ENCODE measurements around the gene GUF1. TPM values are rescaled to one million over a fixed set of nuclear protein-coding genes. Genes with fewer than 3 reads are reported as not detected.

GUF1 gene
- total and polyA plus RNA-seq, 2 of the 13 experiments (the other 11 are each of a cell fraction or from before 2014, with no cell fraction given) = 10.3 to 24.6 TPM

DNA sequence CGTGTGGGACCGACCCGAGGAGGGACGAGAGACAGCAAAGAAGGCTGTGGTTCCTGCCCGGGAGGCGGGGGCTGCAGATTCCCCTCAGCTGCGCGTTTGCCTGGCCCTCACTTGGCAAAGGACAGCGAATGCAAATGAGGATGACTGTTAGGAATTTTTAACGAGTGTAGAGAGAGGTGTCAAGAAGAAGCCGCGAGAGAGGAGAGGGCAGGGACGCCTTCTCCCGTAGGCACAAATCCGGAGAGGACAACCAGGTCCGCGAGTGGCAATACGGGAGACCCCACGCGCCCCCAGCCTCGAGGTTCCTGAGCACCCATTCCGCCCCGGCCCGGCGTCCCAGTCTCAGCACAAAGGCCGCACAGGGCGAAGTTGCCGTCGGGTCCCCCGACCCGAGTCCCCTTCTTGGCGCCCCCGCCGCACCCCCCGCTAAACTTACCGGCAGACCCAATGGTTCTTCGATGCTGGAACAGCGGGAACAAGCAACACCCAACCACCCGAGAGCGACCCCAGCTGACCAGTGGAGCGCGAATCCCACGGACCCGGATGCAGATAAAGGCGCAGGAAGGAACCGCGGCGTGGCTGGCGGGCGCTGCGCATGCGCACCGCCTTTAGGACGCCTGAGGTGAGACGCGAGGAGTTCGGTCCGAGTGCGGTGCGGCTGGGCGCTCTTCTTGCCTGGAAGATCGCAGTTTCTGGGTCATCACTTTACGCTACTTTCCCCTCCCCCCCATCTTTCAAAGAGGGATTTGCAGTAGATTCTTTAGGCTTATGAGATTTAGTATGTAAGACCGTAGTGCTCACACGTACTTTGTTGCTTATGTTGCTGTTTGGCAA, 48.0 kb downstream of the GUF1 start, which contains the start of gene GNPDA2 (continued):
- TF ChIP-seq, protein P1, sequence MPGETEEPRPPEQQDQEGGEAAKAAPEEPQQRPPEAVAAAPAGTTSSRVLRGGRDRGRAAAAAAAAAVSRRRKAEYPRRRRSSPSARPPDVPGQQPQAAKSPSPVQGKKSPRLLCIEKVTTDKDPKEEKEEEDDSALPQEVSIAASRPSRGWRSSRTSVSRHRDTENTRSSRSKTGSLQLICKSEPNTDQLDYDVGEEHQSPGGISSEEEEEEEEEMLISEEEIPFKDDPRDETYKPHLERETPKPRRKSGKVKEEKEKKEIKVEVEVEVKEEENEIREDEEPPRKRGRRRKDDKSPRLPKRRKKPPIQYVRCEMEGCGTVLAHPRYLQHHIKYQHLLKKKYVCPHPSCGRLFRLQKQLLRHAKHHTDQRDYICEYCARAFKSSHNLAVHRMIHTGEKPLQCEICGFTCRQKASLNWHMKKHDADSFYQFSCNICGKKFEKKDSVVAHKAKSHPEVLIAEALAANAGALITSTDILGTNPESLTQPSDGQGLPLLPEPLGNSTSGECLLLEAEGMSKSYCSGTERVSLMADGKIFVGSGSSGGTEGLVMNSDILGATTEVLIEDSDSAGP (CRISPR knock-in tag; IDR thresholded peaks at IDR 0.05; ENCODE audit: borderline replicate concordance) = peak; percentile 79
- TF ChIP-seq, protein P2, sequence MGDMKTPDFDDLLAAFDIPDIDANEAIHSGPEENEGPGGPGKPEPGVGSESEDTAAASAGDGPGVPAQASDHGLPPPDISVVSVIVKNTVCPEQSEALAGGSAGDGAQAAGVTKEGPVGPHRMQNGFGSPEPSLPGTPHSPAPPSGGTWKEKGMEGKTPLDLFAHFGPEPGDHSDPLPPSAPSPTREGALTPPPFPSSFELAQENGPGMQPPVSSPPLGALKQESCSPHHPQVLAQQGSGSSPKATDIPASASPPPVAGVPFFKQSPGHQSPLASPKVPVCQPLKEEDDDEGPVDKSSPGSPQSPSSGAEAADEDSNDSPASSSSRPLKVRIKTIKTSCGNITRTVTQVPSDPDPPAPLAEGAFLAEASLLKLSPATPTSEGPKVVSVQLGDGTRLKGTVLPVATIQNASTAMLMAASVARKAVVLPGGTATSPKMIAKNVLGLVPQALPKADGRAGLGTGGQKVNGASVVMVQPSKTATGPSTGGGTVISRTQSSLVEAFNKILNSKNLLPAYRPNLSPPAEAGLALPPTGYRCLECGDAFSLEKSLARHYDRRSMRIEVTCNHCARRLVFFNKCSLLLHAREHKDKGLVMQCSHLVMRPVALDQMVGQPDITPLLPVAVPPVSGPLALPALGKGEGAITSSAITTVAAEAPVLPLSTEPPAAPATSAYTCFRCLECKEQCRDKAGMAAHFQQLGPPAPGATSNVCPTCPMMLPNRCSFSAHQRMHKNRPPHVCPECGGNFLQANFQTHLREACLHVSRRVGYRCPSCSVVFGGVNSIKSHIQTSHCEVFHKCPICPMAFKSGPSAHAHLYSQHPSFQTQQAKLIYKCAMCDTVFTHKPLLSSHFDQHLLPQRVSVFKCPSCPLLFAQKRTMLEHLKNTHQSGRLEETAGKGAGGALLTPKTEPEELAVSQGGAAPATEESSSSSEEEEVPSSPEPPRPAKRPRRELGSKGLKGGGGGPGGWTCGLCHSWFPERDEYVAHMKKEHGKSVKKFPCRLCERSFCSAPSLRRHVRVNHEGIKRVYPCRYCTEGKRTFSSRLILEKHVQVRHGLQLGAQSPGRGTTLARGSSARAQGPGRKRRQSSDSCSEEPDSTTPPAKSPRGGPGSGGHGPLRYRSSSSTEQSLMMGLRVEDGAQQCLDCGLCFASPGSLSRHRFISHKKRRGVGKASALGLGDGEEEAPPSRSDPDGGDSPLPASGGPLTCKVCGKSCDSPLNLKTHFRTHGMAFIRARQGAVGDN (CRISPR knock-in tag; IDR thresholded peaks at IDR 0.05) = peak; percentile 98
- TF ChIP-seq, protein P3, sequence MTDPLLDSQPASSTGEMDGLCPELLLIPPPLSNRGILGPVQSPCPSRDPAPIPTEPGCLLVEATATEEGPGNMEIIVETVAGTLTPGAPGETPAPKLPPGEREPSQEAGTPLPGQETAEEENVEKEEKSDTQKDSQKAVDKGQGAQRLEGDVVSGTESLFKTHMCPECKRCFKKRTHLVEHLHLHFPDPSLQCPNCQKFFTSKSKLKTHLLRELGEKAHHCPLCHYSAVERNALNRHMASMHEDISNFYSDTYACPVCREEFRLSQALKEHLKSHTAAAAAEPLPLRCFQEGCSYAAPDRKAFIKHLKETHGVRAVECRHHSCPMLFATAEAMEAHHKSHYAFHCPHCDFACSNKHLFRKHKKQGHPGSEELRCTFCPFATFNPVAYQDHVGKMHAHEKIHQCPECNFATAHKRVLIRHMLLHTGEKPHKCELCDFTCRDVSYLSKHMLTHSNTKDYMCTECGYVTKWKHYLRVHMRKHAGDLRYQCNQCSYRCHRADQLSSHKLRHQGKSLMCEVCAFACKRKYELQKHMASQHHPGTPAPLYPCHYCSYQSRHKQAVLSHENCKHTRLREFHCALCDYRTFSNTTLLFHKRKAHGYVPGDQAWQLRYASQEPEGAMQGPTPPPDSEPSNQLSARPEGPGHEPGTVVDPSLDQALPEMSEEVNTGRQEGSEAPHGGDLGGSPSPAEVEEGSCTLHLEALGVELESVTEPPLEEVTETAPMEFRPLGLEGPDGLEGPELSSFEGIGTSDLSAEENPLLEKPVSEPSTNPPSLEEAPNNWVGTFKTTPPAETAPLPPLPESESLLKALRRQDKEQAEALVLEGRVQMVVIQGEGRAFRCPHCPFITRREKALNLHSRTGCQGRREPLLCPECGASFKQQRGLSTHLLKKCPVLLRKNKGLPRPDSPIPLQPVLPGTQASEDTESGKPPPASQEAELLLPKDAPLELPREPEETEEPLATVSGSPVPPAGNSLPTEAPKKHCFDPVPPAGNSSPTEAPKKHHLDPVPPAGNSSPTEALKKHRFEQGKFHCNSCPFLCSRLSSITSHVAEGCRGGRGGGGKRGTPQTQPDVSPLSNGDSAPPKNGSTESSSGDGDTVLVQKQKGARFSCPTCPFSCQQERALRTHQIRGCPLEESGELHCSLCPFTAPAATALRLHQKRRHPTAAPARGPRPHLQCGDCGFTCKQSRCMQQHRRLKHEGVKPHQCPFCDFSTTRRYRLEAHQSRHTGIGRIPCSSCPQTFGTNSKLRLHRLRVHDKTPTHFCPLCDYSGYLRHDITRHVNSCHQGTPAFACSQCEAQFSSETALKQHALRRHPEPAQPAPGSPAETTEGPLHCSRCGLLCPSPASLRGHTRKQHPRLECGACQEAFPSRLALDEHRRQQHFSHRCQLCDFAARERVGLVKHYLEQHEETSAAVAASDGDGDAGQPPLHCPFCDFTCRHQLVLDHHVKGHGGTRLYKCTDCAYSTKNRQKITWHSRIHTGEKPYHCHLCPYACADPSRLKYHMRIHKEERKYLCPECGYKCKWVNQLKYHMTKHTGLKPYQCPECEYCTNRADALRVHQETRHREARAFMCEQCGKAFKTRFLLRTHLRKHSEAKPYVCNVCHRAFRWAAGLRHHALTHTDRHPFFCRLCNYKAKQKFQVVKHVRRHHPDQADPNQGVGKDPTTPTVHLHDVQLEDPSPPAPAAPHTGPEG (CRISPR knock-in tag; IDR thresholded peaks at IDR 0.05) = no peak
- TF ChIP-seq CBX1 (IDR thresholded peaks at IDR 0.05; ENCODE audit: low read depth) = peak; percentile 80
- TF ChIP-seq SALL2 (CRISPR knock-in tag; IDR thresholded peaks at IDR 0.05) = peak; percentile 94
- TF ChIP-seq ZMYM2 (CRISPR knock-in tag; IDR thresholded peaks at IDR 0.05) = no peak
- TF ChIP-seq, protein P4, sequence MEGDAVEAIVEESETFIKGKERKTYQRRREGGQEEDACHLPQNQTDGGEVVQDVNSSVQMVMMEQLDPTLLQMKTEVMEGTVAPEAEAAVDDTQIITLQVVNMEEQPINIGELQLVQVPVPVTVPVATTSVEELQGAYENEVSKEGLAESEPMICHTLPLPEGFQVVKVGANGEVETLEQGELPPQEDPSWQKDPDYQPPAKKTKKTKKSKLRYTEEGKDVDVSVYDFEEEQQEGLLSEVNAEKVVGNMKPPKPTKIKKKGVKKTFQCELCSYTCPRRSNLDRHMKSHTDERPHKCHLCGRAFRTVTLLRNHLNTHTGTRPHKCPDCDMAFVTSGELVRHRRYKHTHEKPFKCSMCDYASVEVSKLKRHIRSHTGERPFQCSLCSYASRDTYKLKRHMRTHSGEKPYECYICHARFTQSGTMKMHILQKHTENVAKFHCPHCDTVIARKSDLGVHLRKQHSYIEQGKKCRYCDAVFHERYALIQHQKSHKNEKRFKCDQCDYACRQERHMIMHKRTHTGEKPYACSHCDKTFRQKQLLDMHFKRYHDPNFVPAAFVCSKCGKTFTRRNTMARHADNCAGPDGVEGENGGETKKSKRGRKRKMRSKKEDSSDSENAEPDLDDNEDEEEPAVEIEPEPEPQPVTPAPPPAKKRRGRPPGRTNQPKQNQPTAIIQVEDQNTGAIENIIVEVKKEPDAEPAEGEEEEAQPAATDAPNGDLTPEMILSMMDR (CRISPR knock-in tag; IDR thresholded peaks at IDR 0.05) = peak; percentile 79
- no peak for TF ChIP-seq ZNF260 (CRISPR knock-in tag; IDR thresholded peaks at IDR 0.05; ENCODE audit: borderline replicate concordance, low read depth)
- TF ChIP-seq ETV5 (CRISPR knock-in tag; IDR thresholded peaks at IDR 0.05; ENCODE audit: borderline replicate concordance) = peak; percentile 61
- TF ChIP-seq, protein P5, sequence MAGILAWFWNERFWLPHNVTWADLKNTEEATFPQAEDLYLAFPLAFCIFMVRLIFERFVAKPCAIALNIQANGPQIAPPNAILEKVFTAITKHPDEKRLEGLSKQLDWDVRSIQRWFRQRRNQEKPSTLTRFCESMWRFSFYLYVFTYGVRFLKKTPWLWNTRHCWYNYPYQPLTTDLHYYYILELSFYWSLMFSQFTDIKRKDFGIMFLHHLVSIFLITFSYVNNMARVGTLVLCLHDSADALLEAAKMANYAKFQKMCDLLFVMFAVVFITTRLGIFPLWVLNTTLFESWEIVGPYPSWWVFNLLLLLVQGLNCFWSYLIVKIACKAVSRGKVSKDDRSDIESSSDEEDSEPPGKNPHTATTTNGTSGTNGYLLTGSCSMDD (CRISPR knock-in tag; IDR thresholded peaks at IDR 0.05) = no peak
- peak; percentile 80 for TF ChIP-seq DBP (CRISPR knock-in tag; IDR thresholded peaks at IDR 0.05; ENCODE audit: not compliant biosample characterization)
- no peak; the same call in 1 of the 2 replicates for TF ChIP-seq KLF11 (CRISPR knock-in tag; IDR thresholded peaks at IDR 0.05)

Measured in HepG2 (cell line).